Measurements from ENCODE around the gene PRMT1. TPM values are rescaled to one million over a fixed set of nuclear protein-coding genes. Genes with fewer than 3 reads are reported as not detected.

Gene PRMT1
- total and polyA plus RNA-seq, 2 donors, result 101 to 173 TPM

DNA sequence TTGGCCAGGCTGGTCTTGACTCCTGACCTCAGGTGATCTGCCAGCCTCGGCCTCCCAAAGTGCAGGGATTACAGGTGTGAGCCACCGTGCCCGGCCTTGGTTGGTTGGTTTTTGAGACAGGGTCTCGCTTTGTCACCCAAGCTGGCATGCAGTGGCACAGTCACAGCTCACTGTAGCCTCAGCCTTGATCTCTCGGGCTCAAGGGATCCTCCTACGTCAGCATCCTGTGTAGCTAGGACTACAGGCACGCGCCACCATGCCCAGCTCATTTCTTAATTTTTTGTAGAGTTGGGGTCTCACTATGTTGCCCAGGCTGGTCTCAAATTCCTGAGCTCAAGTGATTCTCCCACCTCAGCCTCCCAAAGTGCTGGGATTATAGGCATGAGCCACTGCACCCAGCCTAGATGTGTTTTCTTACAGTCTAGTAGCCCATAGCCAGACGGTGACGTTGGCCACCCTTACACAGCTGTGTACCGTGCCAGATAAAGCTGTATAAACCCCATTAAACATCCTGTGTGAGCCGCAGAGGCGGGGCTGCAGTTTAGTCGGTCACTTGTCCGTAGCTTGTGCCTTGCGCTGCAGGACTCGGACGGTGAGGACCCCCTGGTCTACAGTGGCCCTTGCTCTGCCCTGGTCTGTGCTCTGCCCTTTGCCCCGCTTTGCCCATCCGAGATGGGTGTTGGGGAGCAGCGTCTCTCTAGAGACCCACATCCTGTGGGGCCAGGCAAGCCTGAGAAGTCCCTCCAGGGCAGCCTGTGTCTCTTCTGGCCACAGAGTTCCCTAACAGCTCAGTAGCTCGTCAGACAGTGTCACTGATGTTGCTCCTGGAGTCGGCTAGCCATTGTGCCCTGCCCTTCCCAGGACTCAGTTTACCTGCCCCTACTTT lies 21.3 kb upstream of the PRMT1 start:
- no peak overlapping the region for H3K27ac ChIP-seq (ENCODE audit: low read depth in 1 of 2, low read length in 1 of 2)
- H3K4me1 ChIP-seq (ENCODE audit: control insufficient read depth in 2 of 2, insufficient read depth in 2 of 2, low read length in 2 of 2), result no peaks in the 10 kb centered on the region
- DNase-seq (ENCODE audit: low read depth in 6 of 9, low spot score in 9 of 9), result no peak

DNA sequence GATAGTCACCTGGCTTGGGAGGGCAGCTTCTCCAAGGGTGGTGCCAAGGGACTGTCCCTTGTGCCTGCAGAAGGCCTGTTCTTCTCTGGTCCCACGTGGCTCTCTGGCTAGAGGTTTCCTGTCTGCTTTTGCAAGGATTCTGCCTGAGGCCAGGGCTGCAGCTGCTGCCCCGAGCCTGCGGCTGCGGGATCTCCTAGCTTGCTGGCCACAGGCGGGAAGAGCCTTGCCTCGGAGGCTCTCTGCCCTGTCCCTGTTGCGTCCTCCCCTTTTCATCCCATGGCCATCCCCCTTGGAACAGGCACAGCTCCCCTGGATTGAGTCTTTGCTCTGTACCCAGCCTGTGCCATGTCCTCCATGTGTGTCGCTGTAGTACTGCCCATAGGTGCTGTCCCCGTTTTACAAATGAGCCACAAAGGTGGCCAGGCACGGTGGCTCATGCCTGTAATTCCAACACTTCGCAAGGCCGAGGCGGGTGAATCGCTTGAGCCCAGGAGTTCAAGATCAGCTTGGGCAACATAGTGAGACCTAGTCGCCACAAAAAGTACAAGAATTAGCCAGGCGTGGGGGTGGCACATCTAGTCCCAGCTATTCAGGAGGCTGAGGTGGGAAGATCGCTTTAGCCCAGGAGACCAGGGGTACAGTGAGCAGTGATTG lies 20.5 kb upstream of the PRMT1 start:
- Histone ChIP-seq H3K4me1 (ENCODE audit: control insufficient read depth in 2 of 2, insufficient read depth in 2 of 2, low read length in 2 of 2) (no peaks in the 10 kb centered on the region), H3K4me3 (ENCODE audit: low read length in 2 of 2) (no peak overlapping the region), H3K27ac (ENCODE audit: low read depth in 1 of 2, low read length in 1 of 2) (no peak overlapping the region), H3K36me3 (ENCODE audit: control insufficient read depth in 2 of 2, insufficient read depth in 2 of 2, low read length in 1 of 2) (peaks cover 87 to 98% of the 10 kb centered on the region in 2 donors), H3K9me3 (ENCODE audit: control insufficient read depth in 2 of 2, insufficient read depth in 1 of 2, low read length in 1 of 2) (no peaks in the 10 kb centered on the region), H3K27me3 (ENCODE audit: control insufficient read depth in 2 of 2, insufficient read depth in 1 of 2, low read length in 1 of 2) (no peaks in the 10 kb centered on the region)
- WGBS, result 97% methylated on average over 17 of the region's 17 CpGs
- no peak for DNase-seq (ENCODE audit: low read depth in 6 of 9, low spot score in 9 of 9)

More for the DNA sequence above, 21.3 kb upstream of the PRMT1 start:
- 95% methylated on average over 23 of the region's 23 CpGs for WGBS
- no peaks in the 10 kb centered on the region for H3K27me3 ChIP-seq (ENCODE audit: control insufficient read depth in 2 of 2, insufficient read depth in 1 of 2, low read length in 1 of 2)
- H3K9me3 ChIP-seq (ENCODE audit: control insufficient read depth in 2 of 2, insufficient read depth in 1 of 2, low read length in 1 of 2), result no peaks in the 10 kb centered on the region
- H3K4me3 ChIP-seq (ENCODE audit: low read length in 2 of 2), result no peak overlapping the region
- peaks cover 85 to 99% of the 10 kb centered on the region in 2 donors for H3K36me3 ChIP-seq (ENCODE audit: control insufficient read depth in 2 of 2, insufficient read depth in 2 of 2, low read length in 1 of 2)

DNA sequence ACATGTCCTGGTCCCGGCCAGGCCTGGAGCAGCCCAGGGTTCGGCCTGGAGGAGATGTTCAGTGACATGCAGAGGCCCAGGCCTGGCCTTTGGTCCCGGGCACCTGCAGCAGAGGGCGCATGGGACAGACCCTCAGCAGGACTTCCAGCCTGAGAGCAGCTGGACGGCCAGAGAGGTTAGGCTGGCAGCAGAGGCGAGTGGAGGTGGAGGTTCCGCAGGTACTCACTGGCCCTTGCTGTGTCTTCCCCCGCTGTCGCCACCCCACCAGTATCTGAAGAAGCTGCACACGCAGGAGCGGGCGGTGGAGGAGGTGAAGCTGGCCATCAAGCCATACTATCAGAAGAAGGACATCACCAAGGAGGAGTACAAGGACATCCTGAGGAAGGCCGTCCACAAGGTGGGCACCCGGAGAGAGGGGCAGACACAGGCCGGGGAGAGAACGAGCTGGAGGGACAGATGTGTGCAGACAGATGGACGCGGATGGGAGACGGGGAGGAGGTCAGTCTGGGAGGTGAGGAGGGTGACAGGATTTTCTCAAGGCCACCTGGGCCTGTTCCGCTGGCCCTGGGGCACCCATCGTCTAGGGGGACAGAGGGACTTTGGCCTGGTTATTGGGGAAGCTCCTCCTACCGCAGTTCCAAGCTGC lies 19.5 kb upstream of the PRMT1 start:
- DNase-seq (ENCODE audit: low read depth in 6 of 9, low spot score in 9 of 9), result no peak
- peaks cover 0 to 1% of the 10 kb centered on the region in 2 donors for H3K4me1 ChIP-seq (ENCODE audit: control insufficient read depth in 2 of 2, insufficient read depth in 2 of 2, low read length in 2 of 2)
- H3K27me3 ChIP-seq (ENCODE audit: control insufficient read depth in 2 of 2, insufficient read depth in 1 of 2, low read length in 1 of 2), result no peaks in the 10 kb centered on the region
- H3K4me3 ChIP-seq (ENCODE audit: low read length in 2 of 2), result no peak overlapping the region
- H3K9me3 ChIP-seq (ENCODE audit: control insufficient read depth in 2 of 2, insufficient read depth in 1 of 2, low read length in 1 of 2), result no peaks in the 10 kb centered on the region
- no peak overlapping the region for H3K27ac ChIP-seq (ENCODE audit: low read depth in 1 of 2, low read length in 1 of 2)
- H3K36me3 ChIP-seq (ENCODE audit: control insufficient read depth in 2 of 2, insufficient read depth in 2 of 2, low read length in 1 of 2), result peaks cover 93 to 98% of the 10 kb centered on the region in 2 donors
- WGBS, result 99% methylated on average over 22 of the region's 22 CpGs

DNA sequence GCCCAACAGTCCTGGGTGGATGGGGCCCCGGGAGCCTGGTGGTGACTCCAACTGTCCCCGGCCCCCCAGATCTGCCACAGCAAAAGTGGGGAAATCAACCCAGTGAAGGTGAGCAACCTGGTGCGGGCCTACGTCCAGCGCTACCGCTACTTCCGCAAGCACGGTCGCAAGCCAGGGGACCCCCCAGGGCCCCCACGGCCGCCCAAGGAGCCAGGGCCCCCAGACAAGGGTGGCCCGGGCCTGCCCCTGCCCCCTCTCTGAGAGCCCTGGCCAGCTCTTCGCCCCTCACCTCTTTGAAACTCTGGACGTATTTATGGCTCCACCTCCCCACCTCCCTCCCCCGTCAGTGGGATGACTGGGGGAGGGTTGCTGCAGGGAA lies 18.9 kb upstream of the PRMT1 start:
- H3K36me3 ChIP-seq (ENCODE audit: control insufficient read depth in 2 of 2, insufficient read depth in 2 of 2, low read length in 1 of 2), result peaks cover 93 to 95% of the 10 kb centered on the region in 2 donors
- peaks cover 0 to 5% of the 10 kb centered on the region in 2 donors for H3K4me1 ChIP-seq (ENCODE audit: control insufficient read depth in 2 of 2, insufficient read depth in 2 of 2, low read length in 2 of 2)
- H3K27ac ChIP-seq (ENCODE audit: low read depth in 1 of 2, low read length in 1 of 2), result no peak overlapping the region
- H3K27me3 ChIP-seq (ENCODE audit: control insufficient read depth in 2 of 2, insufficient read depth in 1 of 2, low read length in 1 of 2), result no peaks in the 10 kb centered on the region
- no peaks in the 10 kb centered on the region for H3K9me3 ChIP-seq (ENCODE audit: control insufficient read depth in 2 of 2, insufficient read depth in 1 of 2, low read length in 1 of 2)
- DNase-seq (ENCODE audit: low read depth in 6 of 9, low spot score in 9 of 9), result no peak
- WGBS, result 97% methylated on average over 15 of the region's 15 CpGs
- no peak overlapping the region for H3K4me3 ChIP-seq (ENCODE audit: low read length in 2 of 2)

DNA sequence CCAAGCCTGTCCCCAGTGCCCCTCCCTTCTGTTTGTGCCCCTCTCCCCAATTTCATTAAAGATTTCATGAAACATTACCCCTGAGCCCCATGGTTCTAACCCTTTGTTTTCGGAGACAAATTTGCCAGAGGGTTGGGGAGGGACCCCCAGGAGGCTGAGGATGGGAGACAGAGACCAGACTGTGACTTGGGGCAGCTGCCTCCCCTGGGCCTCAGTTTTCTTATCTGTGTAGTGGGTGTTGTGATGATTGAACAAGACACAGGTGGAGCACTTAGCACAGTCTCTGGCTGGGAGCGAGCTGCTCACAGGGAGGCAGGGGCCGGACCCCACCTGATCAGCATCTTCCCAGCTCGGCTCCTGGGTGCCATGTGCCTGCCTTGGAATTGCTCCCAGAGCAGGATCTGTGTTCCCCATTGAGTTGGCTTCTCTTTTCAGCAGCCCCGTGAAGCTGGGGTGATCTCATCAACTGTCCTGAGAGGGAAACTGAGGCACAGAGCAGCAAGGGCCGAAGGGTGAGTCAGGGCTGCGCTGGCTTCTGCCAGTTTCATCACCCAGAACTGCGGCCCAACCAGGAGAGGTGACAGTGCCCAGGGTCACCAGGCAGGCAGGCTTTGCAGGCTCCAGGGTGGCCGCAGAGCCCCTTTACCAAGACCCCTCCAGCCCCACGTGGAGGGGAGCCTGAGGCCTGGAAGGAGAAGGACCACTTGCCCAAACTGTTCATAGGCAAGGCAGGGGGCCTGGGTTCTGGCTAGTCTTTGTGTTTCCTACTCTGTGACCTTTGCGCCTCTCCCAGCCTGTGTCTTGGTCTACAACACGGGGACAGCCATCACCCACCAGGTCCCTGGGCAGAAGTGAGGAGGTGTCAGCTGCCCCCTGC lies 18.3 kb upstream of the PRMT1 start:
- Histone ChIP-seq H3K36me3 (ENCODE audit: control insufficient read depth in 2 of 2, insufficient read depth in 2 of 2, low read length in 1 of 2) (peaks cover 88% of the 10 kb centered on the region in 2 donors), H3K9me3 (ENCODE audit: control insufficient read depth in 2 of 2, insufficient read depth in 1 of 2, low read length in 1 of 2) (no peaks in the 10 kb centered on the region), H3K4me1 (ENCODE audit: control insufficient read depth in 2 of 2, insufficient read depth in 2 of 2, low read length in 2 of 2) (peaks cover 4 to 12% of the 10 kb centered on the region in 2 donors), H3K4me3 (ENCODE audit: low read length in 2 of 2) (no peak overlapping the region), H3K27ac (ENCODE audit: low read depth in 1 of 2, low read length in 1 of 2) (no peak overlapping the region), H3K27me3 (ENCODE audit: control insufficient read depth in 2 of 2, insufficient read depth in 1 of 2, low read length in 1 of 2) (no peaks in the 10 kb centered on the region)
- no peak for DNase-seq (ENCODE audit: low read depth in 6 of 9, low spot score in 9 of 9)
- 98% methylated on average over 12 of the region's 12 CpGs for WGBS

DNA sequence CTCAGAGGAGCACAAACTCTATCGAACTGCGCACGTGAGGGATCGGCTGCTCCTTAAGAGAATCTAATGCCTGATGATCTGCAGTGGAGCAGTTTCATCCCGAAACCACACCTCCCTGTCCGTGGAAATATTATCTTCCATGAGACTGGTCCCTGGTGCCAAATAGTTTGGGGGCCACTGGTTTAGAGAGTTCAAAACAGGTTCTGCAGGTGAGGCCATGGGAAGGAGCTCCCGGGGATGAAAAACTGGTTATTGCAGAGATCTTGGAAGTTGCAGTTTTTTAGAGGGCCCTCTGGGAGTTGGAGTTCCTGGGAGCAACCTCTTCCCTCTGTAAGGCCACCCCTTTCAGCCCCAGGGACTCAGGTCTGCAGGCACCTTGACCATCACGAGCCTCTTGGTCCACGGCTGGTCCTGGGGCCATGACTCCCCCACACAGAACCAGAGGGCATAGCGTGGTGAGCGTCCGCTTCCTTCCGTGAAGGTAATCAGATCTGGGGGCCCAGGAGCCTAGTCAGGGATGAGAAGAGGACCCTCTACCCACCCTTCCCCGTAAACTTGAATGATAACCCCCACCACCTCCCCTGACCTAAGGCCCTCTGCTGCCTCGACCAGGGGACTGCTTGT lies 16.6 kb upstream of the PRMT1 start:
- Histone ChIP-seq H3K4me1 (ENCODE audit: control insufficient read depth in 2 of 2, insufficient read depth in 2 of 2, low read length in 2 of 2) (peaks cover 9 to 25% of the 10 kb centered on the region in 2 donors), H3K27me3 (ENCODE audit: control insufficient read depth in 2 of 2, insufficient read depth in 1 of 2, low read length in 1 of 2) (no peaks in the 10 kb centered on the region), H3K9me3 (ENCODE audit: control insufficient read depth in 2 of 2, insufficient read depth in 1 of 2, low read length in 1 of 2) (no peaks in the 10 kb centered on the region), H3K4me3 (ENCODE audit: low read length in 2 of 2) (no peak overlapping the region), H3K36me3 (ENCODE audit: control insufficient read depth in 2 of 2, insufficient read depth in 2 of 2, low read length in 1 of 2) (peaks cover 72 to 74% of the 10 kb centered on the region in 2 donors), H3K27ac (ENCODE audit: low read depth in 1 of 2, low read length in 1 of 2) (no peak overlapping the region)
- DNase-seq (ENCODE audit: low read depth in 6 of 9, low spot score in 9 of 9), result no peak
- 96% methylated on average over 15 of the region's 15 CpGs for WGBS

DNA sequence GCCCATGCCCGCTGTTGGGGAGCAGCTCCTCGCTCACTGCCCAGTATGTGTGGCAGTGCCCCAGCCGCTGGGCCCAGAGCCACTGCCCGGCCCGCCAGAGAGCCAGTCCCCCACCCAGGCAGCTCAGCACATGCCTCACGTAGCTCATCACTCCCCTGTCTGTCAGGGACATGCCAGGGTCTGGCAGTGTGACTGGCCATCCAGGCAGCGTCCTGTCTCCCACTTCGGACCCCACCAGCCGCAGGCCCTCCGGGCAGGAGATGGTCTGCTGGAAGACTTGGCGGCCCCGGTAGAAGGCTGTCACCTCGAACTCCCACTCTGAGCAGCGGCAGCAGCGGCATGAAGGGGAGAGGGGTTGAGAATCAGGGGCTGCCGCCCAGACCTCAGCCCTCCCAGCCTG lies 15.1 kb upstream of the PRMT1 start:
- H3K27me3 ChIP-seq (ENCODE audit: control insufficient read depth in 2 of 2, insufficient read depth in 1 of 2, low read length in 1 of 2), result no peaks in the 10 kb centered on the region
- peaks cover 0 to 2% of the 10 kb centered on the region in 2 donors for H3K9me3 ChIP-seq (ENCODE audit: control insufficient read depth in 2 of 2, insufficient read depth in 1 of 2, low read length in 1 of 2)
- H3K4me1 ChIP-seq (ENCODE audit: control insufficient read depth in 2 of 2, insufficient read depth in 2 of 2, low read length in 2 of 2), result peaks cover 18 to 35% of the 10 kb centered on the region in 2 donors
- DNase-seq (ENCODE audit: low read depth in 6 of 9, low spot score in 9 of 9), result no peak
- peaks cover 56 to 59% of the 10 kb centered on the region in 2 donors for H3K36me3 ChIP-seq (ENCODE audit: control insufficient read depth in 2 of 2, insufficient read depth in 2 of 2, low read length in 1 of 2)
- no peak overlapping the region for H3K4me3 ChIP-seq (ENCODE audit: low read length in 2 of 2)
- 98% methylated on average over 16 of the region's 16 CpGs for WGBS
- no peak overlapping the region for H3K27ac ChIP-seq (ENCODE audit: low read depth in 1 of 2, low read length in 1 of 2)

DNA sequence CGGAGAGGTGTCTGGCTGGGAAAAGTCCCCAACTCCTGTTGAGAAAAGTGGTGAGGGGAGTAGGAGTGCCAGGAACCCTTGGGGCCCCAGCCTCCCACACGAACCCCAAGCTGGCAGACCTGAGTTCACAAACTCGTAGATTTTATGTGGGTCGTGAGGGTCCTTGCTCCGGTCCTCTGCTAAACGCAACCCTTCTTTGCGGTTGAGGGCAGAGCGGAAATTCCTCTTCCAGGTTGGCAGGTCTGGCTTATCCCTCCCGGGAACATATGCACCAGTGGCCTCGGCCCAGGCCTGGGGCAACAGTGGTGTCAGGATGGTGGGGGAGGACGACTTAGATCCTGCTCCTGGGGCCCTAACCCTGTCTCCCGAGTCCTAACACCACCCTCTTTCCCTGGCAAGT lies 13.8 kb upstream of the PRMT1 start:
- peaks cover 21 to 35% of the 10 kb centered on the region in 2 donors for H3K4me1 ChIP-seq (ENCODE audit: control insufficient read depth in 2 of 2, insufficient read depth in 2 of 2, low read length in 2 of 2)
- H3K9me3 ChIP-seq (ENCODE audit: control insufficient read depth in 2 of 2, insufficient read depth in 1 of 2, low read length in 1 of 2), result peaks cover 0 to 2% of the 10 kb centered on the region in 2 donors
- peaks cover 47 to 48% of the 10 kb centered on the region in 2 donors for H3K36me3 ChIP-seq (ENCODE audit: control insufficient read depth in 2 of 2, insufficient read depth in 2 of 2, low read length in 1 of 2)
- no peaks in the 10 kb centered on the region for H3K27me3 ChIP-seq (ENCODE audit: control insufficient read depth in 2 of 2, insufficient read depth in 1 of 2, low read length in 1 of 2)
- H3K4me3 ChIP-seq (ENCODE audit: low read length in 2 of 2), result no peak overlapping the region
- no peak for DNase-seq (ENCODE audit: low read depth in 6 of 9, low spot score in 9 of 9)
- no peak overlapping the region for H3K27ac ChIP-seq (ENCODE audit: low read depth in 1 of 2, low read length in 1 of 2)
- 97% methylated on average over 12 of the region's 12 CpGs for WGBS

Measured in thymus (tissue), 11 donors.